ENCODE data around the gene SENP6. TPM values are rescaled to one million over a fixed set of nuclear protein-coding genes. Genes with fewer than 3 reads are reported as not detected.
A peak's percentile ranks its signal among the peaks of the same experiment; 100 is the strongest.

Gene SENP6
- total RNA-seq, 1 experiment from 2014 or later = 90.9 TPM

DNA sequence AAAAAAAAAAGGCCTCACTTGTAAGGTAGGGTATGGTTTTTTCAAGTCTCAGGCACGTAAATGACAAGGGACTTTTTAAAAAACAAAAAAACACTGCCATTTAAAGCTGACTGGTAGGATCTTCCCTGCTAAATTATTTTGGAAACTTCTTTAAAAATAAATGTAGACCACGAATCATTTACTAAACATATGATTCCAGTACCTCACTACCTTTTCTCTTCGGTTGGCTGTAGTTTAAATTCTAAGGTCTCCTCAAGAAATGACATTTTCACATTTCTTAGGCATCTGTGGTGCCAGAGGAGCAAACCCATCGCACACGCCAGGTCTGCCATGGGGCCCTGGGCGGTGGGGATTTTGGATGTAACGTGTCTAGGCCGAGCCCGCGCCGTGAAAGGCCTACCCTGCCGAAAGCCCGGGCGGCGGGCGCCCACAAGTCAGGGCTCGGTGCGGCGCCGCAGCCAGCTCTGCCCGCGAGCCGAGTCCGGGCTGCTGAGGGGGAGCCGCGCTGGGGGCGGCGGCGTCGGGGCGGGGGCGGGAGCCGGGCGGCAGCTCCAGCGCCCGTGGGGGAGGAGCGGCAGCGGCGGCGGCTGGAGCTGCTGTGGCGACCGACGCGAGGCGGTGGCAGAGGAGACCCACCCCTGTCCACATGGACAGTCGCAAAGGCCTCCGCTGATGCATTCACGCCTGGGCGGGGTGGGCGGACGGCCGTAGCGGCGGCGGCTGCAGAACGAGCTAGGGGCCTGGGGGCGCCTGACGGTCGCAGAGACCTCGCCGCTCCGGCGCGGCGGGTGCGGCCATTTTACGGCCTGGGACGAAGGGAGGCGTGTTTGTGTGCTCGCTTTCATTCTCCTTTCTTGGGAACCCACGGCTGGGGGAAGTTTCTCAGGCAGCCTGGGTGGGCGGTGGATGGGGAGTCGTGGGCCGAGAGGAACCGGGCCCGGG is at the start of gene SENP6 (continued):
- TF ChIP-seq ELF4 (CRISPR knock-in tag; IDR thresholded peaks at IDR 0.05; ENCODE audit: low read depth) (0 out of 2 replicates have a peak, but pooled peaks have one; percentile 37), SMAD3 (CRISPR knock-in tag; IDR thresholded peaks at IDR 0.05; ENCODE audit: borderline replicate concordance) (peak; percentile 73; the same call in 1 of the 2 replicates), SP1 (CRISPR knock-in tag; conservative IDR thresholded peaks at IDR 0.05) (peak; percentile 50; the same call in 1 of the 2 replicates), NR2C2 (CRISPR knock-in tag; IDR thresholded peaks at IDR 0.05) (no peak), ZNF423 (CRISPR knock-in tag; IDR thresholded peaks at IDR 0.05) (no peak), TEAD1 (CRISPR knock-in tag; IDR thresholded peaks at IDR 0.05) (0 out of 2 replicates have a peak, but pooled peaks have one; percentile 16), ZNF232 (CRISPR knock-in tag; IDR thresholded peaks at IDR 0.05) (0 out of 2 replicates have a peak, but pooled peaks have one; percentile 49)
- TF ChIP-seq, protein P1, sequence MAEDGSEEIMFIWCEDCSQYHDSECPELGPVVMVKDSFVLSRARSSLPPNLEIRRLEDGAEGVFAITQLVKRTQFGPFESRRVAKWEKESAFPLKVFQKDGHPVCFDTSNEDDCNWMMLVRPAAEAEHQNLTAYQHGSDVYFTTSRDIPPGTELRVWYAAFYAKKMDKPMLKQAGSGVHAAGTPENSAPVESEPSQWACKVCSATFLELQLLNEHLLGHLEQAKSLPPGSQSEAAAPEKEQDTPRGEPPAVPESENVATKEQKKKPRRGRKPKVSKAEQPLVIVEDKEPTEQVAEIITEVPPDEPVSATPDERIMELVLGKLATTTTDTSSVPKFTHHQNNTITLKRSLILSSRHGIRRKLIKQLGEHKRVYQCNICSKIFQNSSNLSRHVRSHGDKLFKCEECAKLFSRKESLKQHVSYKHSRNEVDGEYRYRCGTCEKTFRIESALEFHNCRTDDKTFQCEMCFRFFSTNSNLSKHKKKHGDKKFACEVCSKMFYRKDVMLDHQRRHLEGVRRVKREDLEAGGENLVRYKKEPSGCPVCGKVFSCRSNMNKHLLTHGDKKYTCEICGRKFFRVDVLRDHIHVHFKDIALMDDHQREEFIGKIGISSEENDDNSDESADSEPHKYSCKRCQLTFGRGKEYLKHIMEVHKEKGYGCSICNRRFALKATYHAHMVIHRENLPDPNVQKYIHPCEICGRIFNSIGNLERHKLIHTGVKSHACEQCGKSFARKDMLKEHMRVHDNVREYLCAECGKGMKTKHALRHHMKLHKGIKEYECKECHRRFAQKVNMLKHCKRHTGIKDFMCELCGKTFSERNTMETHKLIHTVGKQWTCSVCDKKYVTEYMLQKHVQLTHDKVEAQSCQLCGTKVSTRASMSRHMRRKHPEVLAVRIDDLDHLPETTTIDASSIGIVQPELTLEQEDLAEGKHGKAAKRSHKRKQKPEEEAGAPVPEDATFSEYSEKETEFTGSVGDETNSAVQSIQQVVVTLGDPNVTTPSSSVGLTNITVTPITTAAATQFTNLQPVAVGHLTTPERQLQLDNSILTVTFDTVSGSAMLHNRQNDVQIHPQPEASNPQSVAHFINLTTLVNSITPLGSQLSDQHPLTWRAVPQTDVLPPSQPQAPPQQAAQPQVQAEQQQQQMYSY (CRISPR knock-in tag; IDR thresholded peaks at IDR 0.05) = 0 out of 2 replicates have a peak, but pooled peaks have one; percentile 8
- TF ChIP-seq, protein P2, sequence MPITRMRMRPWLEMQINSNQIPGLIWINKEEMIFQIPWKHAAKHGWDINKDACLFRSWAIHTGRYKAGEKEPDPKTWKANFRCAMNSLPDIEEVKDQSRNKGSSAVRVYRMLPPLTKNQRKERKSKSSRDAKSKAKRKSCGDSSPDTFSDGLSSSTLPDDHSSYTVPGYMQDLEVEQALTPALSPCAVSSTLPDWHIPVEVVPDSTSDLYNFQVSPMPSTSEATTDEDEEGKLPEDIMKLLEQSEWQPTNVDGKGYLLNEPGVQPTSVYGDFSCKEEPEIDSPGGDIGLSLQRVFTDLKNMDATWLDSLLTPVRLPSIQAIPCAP (CRISPR knock-in tag; IDR thresholded peaks at IDR 0.05) = no peak
- TF ChIP-seq, protein P3, sequence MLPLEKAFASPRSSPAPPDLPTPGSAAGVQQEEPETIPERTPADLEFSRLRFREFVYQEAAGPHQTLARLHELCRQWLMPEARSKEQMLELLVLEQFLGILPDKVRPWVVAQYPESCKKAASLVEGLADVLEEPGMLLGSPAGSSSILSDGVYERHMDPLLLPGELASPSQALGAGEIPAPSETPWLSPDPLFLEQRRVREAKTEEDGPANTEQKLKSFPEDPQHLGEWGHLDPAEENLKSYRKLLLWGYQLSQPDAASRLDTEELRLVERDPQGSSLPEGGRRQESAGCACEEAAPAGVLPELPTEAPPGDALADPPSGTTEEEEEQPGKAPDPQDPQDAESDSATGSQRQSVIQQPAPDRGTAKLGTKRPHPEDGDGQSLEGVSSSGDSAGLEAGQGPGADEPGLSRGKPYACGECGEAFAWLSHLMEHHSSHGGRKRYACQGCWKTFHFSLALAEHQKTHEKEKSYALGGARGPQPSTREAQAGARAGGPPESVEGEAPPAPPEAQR (CRISPR knock-in tag; IDR thresholded peaks at IDR 0.05) = no peak

DNA sequence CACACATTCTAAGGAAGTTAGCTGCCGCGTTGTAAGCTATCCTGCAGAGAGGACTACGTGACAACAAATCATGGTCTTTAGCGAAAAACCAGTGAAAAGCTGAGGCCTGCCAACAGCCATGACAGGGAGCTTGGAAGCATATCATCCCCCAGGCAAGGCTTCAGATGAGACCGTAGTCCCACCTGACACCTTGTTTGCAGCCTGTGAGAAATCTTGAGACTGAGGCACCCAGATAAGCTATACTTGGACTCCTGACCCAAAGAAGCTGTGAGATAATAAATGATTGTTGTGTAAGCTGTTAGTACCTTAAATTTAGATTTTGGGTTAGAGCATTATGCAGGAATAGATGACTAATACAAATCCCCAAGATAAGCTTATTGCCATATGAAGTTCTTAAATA is 45.4 kb upstream of the SENP6 start:
- Mint-ChIP-seq H3K4me1 (0 out of 2 replicates have a peak, but pooled peaks cover 2% of the 10 kb centered on the region), H3K27me3 (ENCODE audit: low read depth) (no peaks in the 10 kb centered on the region), H3K36me3 (no peaks in the 10 kb centered on the region), H3K27ac (no peak overlapping the region), H3K9me3 (no peaks in the 10 kb centered on the region), H3K4me3 (no peak overlapping the region)
- TF ChIP-seq, protein P4, sequence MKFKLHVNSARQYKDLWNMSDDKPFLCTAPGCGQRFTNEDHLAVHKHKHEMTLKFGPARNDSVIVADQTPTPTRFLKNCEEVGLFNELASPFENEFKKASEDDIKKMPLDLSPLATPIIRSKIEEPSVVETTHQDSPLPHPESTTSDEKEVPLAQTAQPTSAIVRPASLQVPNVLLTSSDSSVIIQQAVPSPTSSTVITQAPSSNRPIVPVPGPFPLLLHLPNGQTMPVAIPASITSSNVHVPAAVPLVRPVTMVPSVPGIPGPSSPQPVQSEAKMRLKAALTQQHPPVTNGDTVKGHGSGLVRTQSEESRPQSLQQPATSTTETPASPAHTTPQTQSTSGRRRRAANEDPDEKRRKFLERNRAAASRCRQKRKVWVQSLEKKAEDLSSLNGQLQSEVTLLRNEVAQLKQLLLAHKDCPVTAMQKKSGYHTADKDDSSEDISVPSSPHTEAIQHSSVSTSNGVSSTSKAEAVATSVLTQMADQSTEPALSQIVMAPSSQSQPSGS (CRISPR knock-in tag; IDR thresholded peaks at IDR 0.05; ENCODE audit: borderline replicate concordance, low read depth) = no peak
- TF ChIP-seq SMAD4 (CRISPR knock-in tag; IDR thresholded peaks at IDR 0.05) (no peak), ZBTB21 (CRISPR knock-in tag; IDR thresholded peaks at IDR 0.05; ENCODE audit: borderline replicate concordance) (no peak), MXD4 (CRISPR knock-in tag; IDR thresholded peaks at IDR 0.05; ENCODE audit: borderline replicate concordance) (no peak)
- TF ChIP-seq, protein P5, sequence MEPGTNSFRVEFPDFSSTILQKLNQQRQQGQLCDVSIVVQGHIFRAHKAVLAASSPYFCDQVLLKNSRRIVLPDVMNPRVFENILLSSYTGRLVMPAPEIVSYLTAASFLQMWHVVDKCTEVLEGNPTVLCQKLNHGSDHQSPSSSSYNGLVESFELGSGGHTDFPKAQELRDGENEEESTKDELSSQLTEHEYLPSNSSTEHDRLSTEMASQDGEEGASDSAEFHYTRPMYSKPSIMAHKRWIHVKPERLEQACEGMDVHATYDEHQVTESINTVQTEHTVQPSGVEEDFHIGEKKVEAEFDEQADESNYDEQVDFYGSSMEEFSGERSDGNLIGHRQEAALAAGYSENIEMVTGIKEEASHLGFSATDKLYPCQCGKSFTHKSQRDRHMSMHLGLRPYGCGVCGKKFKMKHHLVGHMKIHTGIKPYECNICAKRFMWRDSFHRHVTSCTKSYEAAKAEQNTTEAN (CRISPR knock-in tag; IDR thresholded peaks at IDR 0.05) = no peak
- TF ChIP-seq, protein P6, sequence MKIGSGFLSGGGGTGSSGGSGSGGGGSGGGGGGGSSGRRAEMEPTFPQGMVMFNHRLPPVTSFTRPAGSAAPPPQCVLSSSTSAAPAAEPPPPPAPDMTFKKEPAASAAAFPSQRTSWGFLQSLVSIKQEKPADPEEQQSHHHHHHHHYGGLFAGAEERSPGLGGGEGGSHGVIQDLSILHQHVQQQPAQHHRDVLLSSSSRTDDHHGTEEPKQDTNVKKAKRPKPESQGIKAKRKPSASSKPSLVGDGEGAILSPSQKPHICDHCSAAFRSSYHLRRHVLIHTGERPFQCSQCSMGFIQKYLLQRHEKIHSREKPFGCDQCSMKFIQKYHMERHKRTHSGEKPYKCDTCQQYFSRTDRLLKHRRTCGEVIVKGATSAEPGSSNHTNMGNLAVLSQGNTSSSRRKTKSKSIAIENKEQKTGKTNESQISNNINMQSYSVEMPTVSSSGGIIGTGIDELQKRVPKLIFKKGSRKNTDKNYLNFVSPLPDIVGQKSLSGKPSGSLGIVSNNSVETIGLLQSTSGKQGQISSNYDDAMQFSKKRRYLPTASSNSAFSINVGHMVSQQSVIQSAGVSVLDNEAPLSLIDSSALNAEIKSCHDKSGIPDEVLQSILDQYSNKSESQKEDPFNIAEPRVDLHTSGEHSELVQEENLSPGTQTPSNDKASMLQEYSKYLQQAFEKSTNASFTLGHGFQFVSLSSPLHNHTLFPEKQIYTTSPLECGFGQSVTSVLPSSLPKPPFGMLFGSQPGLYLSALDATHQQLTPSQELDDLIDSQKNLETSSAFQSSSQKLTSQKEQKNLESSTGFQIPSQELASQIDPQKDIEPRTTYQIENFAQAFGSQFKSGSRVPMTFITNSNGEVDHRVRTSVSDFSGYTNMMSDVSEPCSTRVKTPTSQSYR (CRISPR knock-in tag; IDR thresholded peaks at IDR 0.05) = no peak
- ATAC-seq (no peak), DNase-seq (ENCODE audit: low spot score) (no peak)
- POLR2A ChIA-PET = no interaction called here
- CTCF ChIA-PET = interaction anchor here (0.9 kb wide), 3 partner anchors 10 to 259 kb away, joined by 3 read pairs; no protein-coding TSS in a partner anchor

Data from WTC11 (cell line).